ENCODE measurements around the gene TENM4. TPM values are rescaled to one million over a fixed set of nuclear protein-coding genes. Genes with fewer than 3 reads are reported as not detected.

Gene TENM4
- total RNA-seq, 1 donor from 2014 or later: 0.08 TPM

DNA sequence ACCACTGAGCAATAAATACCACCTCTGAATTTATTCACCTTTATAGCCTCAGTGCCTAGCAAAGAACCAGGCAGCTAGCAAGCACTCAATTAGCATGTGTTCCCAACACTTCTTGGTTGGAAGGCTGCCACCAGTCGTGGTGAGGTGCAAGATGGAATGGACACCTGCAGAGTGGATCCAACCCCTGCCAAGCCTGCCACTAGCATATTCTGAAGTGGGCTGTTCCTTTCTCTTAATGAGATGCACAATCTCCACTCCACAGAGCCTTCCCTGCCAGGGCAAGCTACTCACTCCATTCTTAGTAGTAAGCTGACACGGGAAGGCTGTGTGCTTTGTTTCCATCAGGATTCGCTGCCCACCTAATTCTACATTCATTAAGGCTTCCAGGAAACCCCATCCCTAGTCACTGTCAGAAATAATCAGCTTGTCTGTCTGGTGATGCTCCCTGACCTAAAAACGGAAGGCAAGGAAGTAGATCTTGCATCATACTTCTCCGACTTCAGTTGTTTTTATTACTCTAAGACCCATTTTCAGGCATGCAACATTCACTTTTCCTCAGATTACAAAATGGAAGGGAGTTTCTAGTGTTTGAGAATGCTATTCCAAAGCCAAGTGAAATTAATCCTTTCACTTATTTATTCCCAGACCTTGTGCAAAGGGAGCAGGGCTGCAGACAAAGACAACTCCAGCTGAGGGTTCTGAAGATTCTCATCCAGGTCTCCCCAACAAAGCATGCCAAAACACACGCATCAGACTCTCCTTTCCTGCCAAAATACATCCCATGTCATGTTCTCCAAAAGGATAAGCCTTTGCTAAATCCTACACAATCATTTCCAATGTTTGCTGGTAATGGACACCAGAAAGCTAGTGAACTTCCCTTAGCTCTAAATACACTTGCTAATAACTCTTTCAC lies 128.0 kb downstream of the TENM4 start:
- ATAC-seq (no peak), DNase-seq (ENCODE audit: low spot score) (no peak)

DNA sequence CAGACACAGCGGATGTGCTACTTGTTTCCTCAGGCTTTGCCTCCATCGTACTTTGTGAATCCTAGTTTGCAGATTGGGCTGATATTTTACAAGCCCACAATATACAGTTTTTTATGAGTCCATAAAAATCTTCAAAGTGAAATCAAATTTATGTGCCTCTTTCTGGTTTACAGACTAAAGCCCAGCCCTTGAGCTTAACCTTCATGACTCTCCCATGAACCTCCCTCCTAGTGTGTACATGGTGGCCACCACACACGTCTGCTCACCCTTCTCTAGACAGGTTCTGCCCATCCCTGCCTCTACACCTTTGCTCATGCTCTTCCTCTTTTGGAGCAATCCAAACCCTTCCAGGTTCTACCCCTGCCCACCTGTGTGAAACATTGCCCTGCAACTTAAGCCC lies 129.4 kb downstream of the TENM4 start:
- ATAC-seq: no peak

GRCh38 chr11:79309407-79309806 lies 131.4 kb downstream of the TENM4 start:
- ATAC-seq (no peak), DNase-seq (ENCODE audit: low spot score) (no peak)

More for the DNA sequence above, 129.4 kb downstream of the TENM4 start:
- DNase-seq (ENCODE audit: low spot score): no peak

DNA sequence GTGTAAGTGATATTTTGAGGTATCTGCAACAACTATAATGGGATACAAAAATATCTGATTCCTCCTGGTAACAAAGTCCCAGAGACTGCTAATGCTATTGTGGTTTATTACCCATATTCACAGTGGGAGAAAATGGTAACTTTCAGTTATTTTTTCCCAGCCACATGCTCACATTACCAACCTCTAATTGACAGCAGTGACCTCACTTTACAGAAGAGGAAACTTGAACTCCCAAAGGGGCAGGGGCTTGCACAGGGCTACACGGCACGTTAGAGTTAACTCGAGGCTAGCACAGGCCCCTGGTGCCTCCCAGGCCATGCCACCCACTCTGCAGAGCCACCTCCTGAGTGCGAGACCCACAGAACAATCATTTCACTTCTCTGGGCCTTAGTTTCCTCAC lies 132.4 kb downstream of the TENM4 start:
- ATAC-seq: no peak
- DNase-seq (ENCODE audit: low spot score): no peak

DNA sequence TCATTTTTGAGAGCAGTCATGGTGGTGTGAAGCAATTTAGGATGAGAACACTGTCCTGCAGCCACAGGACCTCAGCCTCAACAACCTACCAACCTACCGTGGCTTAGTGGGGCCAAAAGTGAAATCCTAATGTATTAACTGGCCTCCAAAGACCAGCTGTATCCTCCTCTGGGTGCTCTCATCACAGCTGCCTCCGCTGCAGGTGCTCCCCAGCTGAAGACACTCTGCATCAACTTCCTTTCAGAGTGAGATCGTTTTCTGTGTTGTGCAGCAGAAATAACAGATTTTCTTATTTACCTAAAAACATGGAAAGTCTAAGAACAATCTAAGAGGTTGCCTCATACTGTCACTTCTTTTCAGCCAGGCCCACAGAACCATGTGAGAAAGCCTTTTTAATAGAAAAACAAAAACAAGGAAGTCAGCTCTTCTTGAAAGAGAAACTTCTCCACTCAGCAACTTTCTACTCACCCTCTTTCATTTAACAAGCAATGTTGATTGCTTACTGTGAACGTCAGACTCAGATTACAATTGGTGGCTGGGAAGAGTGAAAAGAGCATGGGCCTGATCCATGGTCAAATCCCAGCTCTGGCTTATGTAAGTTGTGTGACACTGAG lies 136.1 kb downstream of the TENM4 start:
- DNase-seq (ENCODE audit: low spot score) (no peak), ATAC-seq (no peak)

GRCh38 chr11:79296141-79296540 lies 144.7 kb downstream of the TENM4 start:
- ATAC-seq (no peak), DNase-seq (ENCODE audit: low spot score) (no peak)

DNA sequence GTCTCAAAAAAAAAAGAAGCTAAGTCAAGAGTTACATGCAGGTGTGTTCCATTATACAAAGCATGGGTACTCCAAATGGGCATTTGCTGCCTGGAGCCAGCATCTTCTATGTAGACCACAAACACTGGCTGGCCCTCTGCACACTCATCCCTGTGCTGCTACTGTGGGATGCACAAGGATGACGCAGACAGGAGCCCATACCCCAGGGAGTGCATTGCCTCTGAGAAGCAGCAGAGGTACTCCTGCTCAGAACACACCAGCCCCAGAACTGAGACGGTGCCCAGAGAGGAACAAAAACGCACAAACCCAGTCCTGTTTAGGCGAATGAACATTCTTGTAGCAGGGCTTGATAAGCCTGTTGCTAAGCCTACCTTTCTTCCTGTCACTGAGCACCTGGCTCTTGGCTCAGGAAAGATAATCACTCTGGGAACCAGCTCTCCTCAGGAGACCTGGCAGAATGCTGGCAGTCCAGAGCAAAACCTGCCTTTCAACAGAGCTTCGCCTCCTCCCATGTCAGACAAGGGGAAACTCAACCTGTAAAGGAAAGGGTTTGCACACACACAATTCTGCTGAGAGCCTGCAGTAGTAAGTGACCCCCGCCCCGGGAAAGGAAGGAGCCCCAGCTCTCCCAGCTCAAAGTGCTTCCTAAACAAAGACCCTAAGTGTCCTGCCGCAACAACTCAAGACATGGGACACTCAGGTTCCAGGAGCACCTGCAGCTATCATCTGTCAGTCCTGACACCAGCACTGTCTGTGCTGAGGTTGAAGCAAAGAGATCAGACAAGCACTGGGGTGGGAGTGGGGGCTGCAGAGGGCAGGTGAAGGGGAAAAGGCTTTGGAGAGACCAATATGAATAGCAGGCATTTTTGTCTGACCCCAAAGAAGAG lies 145.7 kb downstream of the TENM4 start:
- ATAC-seq: no peak
- DNase-seq (ENCODE audit: low spot score): no peak

- DNase-seq (ENCODE audit: low spot score) (no peak), ATAC-seq (no peak)
Measured at GRCh38 chr11:79291948-79292347, 148.9 kb downstream of the TENM4 start.

GRCh38 chr11:79290761-79291160 lies 150.1 kb downstream of the TENM4 start:
- ATAC-seq (no peak), DNase-seq (ENCODE audit: low spot score) (no peak)

GRCh38 chr11:79287952-79288351 lies 152.9 kb downstream of the TENM4 start:
- DNase-seq (ENCODE audit: low spot score): no peak
- ATAC-seq: no peak

GRCh38 chr11:79285756-79286155 lies 155.1 kb downstream of the TENM4 start:
- DNase-seq (ENCODE audit: low spot score) (no peak), ATAC-seq (no peak)

DNA sequence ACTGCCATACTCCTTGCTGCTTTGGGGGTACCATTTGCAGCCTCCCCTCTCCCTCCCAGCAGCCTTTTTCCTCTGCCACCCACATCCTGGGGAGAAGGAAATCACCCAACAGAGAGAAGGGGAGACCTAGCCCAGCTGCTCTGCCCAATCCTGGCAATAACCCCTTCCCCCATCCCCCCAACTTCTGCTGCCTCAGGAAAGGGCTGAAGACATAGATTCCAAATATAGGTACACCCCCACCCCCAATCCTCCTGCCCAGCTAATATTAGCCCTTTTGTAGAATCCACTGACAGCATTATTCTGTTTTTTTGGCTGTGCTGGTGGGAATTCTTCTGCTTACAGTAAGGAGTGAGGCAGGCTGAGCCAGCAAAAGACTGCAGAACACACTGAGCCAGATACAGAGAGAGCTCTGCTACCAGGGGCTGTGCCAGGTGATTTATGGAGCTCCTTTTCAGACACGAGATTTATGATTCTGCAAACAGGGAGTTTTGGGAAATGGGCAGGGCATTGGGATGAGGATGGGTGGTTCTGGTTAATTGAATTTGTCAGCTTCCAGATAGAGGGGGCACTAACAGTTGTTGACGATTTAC lies 164.0 kb downstream of the TENM4 start:
- ATAC-seq (no peak), DNase-seq (ENCODE audit: low spot score) (no peak)

- ATAC-seq (no peak), DNase-seq (ENCODE audit: low spot score) (no peak)
Measured at GRCh38 chr11:79274636-79275331, 166.0 kb downstream of the TENM4 start.

DNA sequence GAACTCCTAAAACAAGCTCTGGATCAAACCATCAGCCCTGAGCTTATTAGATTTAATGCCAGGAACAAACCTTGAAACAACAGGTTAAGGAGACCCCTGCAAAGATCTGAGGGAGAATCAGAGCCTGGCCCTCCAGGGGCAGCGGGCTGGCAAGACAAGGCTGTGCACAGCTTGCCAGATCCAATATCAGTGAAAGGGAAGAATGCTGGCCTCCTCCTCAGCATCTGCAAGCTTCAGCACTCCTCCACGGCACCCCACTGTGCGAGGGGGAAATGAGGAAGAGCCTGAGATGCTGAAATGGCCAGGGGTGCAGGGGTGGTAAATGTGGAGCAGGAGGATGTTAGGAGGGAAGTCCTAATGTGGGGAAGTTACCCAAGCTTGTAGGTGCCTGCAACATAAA lies 167.0 kb downstream of the TENM4 start:
- DNase-seq (ENCODE audit: low spot score): no peak
- no peak for ATAC-seq

DNA sequence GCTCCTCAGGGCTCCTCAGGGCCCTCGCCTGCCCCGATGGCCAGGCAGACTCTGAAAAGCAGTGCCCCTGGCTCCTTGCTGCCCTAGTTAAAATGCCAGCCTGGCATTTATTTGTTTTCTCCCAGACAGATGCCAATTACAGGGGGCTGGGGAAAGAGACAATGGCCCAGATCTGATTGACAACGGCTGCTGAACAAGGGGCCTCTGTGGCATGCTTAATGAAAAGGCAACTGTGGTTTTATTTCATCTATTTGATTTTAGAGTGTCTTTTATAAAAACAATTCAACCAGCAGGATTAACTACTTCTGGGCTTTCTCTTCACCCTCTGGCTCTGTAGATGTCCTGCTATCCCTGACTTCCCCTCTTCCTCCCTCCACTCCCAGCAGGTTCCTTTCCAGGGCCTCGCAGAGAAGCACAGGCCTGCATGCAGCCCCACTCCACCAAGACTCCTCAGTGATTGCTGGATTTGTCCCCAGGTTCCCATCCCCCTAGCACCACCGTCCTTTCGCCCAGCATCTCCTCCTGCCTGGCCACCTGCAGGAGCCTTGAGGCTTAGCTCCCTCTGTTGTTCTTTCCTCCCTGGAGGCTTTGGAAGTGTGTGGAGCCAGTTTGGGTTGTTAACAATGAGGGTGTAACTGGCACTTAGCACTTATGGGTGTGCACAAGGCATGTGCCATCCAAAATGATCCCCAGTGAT lies 171.1 kb downstream of the TENM4 start:
- no peak for ATAC-seq
- DNase-seq (ENCODE audit: low spot score): no peak

GRCh38 chr11:79266396-79266795 lies 174.4 kb downstream of the TENM4 start:
- DNase-seq (ENCODE audit: low spot score) (no peak), ATAC-seq (no peak)

DNA sequence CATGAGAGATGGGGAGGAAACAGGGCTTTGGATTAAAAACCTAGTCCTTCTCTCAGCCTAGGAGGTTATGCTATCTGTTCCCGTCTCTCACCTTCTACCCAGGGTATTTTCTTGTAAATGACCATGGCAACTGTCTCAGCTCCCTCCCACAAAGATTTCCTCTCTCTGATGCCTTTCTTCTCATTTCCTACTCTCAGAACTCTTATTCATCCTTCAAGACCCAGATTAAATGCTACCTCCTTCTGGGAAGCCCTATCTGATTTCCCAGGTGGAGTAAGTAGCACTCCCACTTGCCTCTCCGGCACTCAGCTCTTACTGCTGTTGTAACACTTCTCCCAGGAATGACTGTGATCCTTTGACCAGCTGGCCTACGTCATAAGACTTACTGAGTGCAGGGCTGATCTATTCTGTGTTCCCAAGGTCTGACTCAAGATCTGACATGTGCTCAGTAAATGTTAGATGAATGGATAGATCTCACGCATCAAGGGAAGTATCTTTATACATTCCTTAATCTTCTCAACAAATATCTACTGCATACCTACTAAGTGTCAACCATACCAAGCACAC lies 175.0 kb downstream of the TENM4 start:
- no peak for ATAC-seq

DNA sequence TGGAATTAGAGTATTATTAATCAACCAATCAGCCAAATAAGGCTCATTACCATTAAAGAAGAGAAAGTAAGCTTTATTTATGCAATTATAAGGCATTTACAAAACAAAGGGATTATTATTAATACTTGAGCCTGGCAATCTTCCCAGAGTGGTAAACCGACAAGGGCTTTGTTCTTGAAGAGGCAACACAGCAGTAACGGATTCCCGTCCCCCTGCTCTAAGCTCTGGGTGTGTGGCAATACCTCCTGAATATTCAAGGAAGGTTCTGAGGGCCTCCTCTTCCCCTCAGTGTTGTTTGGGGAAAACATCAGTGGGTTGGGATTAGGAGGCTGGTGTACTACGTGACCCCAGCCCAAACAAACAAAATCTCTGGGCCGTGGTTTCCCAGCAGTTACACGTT lies 176.5 kb downstream of the TENM4 start:
- no peak for ATAC-seq
- DNase-seq (ENCODE audit: low spot score): no peak

More for the DNA sequence above, 175.0 kb downstream of the TENM4 start:
- no peak for DNase-seq (ENCODE audit: low spot score)

DNA sequence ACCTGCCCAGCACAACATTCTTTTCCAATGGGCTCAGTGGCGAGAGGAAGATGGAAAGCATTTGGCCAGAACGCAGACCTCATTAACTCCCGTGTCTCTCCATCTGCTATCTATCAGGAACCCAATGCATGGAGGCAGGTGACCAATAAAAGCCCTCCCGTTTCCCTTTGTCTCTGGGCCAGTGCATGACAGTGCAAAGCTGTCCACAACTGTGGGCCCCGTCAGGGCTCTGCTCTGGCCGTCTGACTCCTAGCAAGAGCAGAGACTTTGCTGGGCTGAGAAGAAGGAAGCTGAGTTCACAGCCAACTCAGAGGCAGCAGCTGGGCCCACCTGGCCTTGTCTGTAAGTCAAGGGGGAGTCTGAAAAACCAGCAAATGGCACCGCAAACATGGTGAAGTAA lies 177.8 kb downstream of the TENM4 start:
- no peak for DNase-seq (ENCODE audit: low spot score)

More for the DNA sequence above, 177.8 kb downstream of the TENM4 start:
- ATAC-seq: no peak

All from left lobe of liver (tissue), 2 donors.